Measurements from ENCODE around the gene MX1.
"Not testable (repeated sequence)": the region's sequence is repeated elsewhere in the genome, so short reads cannot be mapped to it uniquely, and the experiment has no call there.

Gene MX1

DNA sequence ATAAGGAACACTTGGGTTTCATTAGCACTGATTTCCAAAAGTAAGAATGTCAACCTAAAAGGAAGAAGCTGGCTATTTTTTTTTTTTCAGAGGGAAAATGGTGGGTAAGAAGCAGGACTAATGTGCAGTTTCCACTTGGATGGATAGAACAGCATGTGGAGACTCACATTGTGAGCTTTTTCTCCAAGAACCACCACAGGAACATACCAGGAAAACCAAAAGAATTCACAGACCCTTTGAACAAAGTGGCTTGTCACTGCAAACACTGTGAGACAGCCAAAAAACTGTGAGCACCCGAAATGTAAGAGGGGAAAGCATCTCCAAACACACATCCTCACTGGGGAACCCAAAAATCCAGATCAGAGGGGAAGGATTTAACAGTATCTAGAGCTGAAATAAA is 15.7 kb upstream of the MX1 start:
- DNase-seq, result no peak

DNA sequence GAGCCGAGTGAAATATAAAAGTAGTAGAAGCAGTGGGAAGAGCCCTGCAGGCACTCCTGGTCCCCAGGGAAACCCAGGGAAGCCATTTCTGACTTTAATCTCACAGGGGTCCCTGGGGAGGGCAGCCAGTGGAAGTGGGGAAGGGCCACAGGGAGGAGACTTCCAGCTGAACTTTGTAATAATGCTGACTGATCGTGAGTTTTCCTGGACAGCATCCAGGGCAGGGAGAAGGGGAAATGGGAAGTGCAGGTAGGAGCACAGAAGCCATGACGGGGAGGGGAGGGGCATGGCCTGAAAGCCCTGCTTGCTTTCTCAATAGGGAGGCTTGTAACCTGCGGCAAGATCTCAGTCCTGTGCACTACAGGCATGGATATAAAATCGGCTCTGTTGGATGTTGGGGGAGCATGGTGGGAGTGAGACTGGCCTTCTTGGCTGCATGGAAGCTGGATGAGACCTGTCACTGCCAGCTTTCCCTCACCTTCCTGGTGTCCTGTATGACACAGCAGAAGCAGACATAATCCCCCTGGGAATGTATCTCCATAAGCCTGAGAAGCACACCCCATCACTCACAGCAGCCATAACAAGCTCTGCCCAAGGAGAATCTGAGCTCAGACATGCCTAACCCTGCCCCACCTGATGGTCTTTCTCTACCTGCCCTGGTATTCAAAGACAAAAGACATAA is 15.1 kb upstream of the MX1 start:
- no peak for DNase-seq

DNA sequence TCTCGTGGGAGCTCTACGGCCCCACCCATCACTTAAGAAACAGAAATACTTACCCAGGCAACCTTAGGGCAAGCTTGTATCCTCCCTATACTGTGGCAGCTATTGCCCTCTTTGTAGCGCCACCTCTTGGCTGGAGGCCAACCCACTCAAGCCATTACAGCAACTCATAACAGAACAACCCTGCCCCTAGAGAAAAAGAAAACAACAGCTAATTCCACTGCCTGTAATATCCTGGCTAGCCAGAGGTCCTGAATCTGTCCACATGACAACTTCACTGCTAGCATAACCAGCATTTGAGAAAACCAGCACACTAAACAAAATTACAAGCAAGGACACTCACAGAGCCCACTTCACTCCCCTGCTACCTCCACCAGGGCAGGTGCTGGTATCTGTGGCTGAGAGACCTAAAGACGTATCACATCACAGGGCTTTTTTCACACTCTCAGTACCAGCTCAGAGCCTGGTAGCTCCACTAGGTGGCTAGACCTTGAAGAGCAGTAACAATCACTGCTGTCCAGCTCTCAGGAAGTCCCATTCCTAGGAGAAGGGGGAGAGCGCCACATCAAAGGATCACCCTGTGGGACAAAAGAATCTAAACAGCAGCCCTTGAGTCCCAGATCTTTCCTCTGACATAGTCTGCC is 14.5 kb upstream of the MX1 start:
- DNase-seq, result no peak

DNA sequence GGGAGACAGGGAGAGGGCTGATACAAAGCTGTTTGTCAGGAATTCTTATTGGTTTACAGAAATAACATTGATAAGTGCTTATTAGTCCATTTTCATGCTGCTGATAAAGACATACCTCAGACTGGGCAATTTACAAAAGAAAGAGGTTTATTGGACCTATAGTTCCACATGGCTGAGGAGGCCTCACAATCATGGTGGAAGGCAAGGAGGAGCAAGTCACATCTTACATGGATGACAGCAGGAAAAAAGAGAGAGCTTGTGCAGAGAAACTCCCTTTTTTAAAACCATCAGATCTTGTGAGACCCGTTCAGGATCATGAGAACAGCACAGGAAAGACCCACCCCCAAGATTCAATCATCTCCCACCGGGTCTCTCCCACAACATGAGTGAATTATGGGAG is 8.5 kb upstream of the MX1 start:
- not testable (repeated sequence) for DNase-seq

DNA sequence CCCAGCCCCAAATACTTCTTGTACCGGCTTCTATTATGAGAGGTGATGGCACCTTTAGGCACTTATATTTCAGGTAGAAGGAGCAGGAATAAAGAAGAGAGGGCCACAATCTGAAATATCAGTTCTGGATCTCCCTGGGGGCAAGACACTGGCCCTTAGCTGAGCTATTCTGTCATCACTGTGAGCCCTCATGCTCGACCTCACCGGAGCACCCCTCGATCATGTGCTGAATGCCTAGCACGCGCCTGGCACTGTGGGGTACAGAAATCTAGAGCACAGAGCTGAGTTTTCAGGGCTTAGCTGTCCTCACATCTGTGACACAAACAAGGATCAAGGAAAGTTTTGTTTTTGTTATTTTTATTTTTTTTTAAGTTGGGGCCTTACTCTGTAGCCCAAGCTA is 7.6 kb upstream of the MX1 start:
- DNase-seq, result no peak

DNA sequence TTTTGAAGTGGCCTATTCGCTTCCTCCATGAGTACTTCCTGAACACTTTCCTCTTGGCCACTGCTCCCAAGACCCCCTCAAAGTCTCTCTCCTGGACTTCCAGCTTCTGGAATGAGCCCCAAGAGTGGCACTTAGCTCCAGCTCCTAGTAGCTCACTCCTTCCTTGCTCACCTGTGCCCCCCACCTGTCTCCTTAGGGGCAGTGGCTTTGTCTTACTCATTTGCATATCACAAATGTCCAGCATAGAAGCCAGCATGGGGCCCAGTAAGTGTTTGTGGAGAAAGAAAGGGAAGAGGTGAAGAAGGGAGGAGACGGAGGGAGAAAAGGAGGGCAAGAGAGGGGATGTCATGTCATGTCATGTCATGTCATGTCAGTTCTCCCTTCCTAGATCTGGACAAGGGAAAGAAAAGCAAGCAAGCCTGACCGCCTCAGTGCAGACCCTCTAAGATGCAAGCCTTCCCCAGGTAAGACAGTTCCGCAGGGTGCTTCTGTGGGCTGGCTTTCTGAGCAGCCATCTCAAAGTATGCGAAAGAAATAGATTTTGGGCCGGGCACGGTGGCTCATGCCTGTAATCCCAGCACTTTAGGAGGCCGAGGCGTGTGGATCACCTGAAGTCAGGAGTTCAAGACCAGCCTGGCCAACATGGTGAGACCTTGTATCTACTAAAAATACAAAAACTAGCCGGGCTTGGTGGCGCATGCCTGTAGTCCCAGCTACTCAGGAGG is 6.9 kb upstream of the MX1 start:
- no peak for DNase-seq

DNA sequence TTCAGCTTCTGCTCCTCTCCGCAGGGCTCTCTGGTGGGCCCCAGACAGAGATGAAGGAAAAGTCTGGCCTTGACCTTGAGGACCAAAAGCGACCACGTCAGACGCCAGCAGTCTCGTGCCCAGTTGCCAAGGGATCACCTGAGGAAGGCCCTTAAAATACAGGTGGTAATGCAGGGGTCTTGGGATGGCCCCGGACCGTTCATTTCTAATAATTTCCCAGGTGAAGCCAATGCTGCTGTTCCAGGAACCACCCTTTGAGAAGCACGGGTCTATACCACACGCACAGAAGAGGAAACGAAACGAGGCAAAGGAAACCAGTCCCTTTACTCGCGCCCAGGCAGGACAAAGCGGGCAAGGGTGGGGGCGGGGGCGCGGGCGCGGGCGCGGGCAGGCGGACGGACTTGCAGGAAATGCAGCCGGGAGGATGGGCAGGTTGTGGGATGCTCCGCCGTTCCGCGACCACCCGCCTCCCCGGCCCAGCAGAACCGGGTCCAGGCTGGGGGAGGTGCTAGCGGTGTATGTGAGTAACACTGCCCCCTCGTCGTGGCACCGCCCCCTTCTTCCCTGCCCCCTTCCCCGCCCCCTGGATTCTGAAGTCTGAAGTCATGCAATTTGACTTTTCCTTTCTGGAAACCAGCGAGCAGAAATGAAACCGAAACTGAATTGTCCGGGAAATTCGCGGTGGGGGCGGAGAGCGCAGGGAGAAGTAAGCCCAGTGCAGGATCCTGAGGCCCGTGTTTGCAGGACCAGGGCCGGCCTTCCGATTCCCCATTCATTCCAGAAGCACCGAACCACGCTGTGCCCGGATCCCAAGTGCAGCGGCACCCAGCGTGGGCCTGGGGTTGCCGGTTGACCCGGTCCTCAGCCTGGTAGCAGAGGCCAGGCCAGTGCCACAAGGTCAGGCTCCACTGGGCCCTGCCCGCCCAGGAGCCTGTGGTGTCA is 5.8 kb upstream of the MX1 start:
- peak; percentile 47 for DNase-seq

DNA sequence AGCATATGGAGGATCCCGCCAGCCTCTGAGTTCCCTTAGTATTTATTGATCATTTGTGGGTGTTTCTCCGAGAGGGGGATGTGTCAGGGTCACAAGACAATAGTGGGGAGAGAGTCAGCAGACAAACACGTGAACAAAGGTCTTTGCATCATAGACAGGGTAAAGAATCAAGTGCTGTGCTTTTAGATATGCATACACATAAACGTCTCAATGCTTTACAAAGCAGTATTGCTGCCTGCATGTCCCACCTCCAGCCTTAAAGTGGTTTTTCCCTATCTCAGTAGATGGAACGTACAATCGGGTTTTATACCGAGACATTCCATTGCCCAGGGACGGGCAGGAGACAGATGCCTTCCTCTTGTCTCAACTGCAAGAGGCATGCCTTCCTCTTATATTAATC is 5.0 kb upstream of the MX1 start:
- DNase-seq, result not testable (repeated sequence)

DNA sequence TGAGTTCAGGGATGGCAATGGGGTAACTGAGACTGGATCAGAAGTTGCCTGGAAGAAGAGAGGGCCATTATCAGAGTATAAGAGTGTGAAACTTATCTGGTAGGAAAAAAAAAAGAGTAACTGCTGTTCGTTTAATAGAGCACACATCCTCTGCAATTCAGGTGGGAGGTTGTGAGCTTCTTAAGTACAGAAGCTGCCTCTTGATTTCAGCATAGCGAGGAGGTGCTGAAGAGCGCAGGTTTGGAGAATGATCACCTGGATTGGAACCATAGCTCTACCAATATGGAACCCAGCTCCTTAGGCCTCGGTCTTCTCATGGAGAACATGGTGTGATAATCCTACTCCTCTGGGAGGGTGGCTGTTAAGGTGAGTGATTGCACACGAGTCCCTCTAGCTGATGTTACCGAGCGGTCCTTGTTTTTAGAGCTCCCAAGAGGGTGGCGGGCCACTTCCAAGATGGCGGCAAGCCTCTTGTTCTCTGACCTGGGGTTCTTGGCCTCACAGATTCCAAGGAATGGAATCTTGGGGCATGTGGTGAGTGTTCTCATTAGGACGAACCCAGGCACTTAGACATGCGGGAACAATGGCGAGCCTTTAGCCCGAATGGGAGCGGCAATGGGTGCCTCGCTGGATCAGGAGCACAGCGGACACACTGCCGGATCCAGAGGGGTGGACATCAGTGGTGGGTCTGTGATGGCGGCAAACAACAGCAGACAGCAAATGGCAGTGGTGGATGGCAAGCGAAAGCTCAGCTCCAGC is 3.3 kb upstream of the MX1 start:
- no peak for DNase-seq

DNA sequence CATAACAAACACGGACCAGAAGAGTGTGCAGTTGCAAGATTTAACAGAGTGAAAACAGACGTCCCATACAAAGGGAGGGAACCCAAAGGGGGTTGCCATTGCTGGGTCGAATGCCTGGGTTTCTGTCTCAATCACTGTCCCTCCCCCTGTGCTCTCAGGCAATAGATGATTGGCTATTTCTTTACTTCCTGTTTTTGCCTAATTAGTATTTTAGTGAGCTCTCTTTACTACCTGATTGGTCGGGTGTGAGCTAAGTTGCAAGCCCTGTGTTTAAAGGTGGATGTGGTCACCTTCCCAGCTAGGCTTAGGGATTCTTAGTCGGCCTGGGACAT is 2.8 kb upstream of the MX1 start:
- DNase-seq, result not testable (repeated sequence)

DNA sequence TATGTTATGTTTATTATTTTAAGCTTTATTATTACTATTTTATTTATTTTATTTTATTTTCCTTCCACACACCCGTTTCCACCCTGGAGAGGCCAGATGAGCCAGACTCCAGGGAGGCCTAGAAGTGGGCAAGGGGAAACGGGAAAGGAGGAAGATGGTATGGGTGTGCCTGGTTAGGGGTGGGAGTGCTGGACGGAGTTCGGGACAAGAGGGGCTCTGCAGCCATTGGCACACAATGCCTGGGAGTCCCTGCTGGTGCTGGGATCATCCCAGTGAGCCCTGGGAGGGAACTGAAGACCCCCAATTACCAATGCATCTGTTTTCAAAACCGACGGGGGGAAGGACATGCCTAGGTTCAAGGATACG is 468 bp upstream of the MX1 start:
- DNase-seq, result no peak

DNA sequence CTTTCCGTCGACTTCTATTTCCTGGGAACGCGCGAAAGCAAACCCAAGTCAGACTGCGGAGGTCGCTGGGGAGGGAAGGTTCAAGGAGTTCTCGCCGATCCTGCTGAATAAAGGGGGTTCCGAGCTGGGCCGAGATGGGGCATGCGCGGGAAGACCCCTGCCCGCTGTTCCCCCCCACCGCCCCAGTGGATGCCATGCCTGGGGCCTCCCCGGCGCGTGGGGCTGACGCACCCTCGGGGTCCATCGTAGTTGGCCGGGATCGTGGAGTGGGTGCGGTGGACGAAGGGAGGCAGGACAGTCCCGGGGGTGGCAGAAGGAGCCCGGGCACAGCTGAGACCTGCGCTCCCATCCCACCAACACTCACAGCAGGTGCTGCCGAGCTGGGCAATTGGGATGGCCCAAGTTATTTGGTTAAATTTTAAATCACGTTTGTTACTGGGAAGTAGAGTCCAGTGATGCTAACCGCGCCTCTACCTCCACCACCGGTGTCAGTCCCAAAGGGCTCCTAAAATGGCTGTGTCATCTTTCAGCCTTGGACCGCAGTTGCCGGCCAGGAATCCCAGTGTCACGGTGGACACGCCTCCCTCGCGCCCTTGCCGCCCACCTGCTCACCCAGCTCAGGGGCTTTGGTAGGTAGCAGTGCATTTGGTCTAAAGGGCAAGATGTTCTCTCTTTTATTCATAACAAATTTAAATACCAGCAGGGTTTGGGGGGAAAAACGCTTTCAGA is 801 bp downstream of the MX1 start:
- DNase-seq, result no peak

DNA sequence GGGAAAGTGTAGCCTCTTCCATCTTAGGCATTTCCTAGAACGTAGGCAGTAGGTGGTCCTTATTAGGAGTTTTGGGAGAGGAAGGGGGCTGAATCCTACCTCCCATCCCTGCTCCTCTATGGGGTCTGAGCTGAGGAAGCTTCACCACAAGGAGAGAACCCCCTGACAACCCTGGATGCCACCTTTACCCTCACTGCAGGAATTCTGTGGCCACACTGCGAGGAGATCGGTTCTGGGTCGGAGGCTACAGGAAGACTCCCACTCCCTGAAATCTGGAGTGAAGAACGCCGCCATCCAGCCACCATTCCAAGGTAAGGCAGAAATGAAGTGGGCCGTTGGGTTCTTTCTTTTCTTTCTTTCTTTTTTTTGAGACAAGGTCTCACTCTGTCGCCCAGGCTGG is 1.5 kb downstream of the MX1 start:
- DNase-seq, result no peak

DNA sequence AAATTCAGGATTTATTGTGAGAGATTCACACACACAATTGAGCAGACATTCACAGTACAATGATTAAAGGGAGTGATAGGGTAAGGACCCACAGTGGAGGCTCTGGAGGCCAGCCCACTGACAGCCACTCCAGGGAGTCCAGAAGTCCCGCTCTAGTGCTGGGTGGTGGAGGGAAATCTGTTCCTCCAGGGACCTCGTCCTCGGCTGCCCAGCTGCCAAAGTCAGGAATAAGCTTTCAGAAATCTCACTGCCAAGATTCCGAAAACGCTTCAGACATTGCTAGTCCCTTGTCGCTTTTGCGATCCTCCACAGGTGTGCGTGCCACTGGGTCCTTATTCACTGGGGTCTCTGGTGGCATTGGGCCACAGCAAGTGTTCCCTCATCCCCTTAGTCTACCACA is 2.3 kb downstream of the MX1 start:
- DNase-seq, result no peak

DNA sequence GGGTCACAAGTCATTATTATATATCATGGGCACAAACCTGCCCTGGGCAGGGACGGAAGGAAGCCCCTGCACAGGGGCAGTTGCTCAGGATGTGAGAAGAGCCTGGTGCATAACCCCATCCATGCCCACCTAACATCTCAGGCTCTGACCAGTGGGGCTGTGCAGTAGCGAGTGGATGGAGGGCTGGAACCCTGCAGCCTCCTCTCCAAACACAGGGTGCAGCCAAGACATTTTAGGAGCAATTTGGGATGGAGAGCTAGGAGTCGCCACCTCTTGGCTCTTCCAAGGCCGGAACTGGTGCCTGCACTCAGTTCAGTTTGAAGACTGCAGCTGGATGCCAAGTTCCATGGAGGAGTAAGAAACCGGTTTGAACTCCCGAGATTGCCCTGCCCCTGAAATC is 2.8 kb downstream of the MX1 start:
- no peak for DNase-seq

DNA sequence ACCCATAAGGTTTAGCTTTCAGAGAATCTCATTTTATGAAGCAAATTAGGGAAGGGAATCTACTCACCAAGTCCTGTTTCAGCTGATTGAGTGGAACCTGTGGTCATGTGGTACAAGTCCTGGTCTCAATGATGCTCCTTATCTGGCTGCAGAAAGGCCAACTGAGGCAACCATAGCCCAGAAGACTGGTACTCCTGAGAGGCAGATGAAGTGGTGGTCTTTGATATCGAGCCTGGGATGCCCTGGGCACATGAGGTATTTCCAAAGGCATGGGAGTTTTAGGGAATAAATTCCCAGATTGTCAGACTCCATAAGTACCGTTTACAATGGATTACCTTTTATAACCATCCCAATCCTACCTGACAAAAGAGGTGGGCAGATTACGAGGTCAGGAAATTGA is 3.3 kb downstream of the MX1 start:
- no peak for DNase-seq

DNA sequence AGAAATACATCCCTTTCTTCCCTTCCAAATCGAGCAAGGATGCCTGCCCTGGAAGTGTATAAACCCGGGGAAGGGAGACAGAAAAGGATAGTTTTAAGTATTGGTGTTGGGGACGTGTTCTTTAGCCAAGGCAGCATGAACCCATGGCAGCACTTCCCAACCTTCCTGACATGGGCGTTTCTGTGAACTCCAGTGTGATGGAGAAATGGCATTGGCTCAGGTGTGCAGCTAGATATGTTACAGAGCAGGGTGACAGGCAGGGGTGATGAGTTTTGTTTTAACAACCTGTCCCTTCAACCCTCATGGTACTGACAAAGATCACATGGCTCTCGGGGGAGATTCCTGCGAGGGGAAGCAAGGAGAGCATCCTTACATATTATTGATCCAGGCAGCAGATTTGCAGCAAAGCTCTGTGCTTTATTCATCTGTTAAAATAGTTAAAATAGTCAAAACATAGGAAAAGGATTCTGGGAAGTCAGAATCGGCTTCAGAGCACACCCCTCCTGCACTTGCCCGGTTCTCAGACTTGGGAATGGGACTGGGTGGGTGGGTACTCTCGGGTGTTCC is 4.0 kb downstream of the MX1 start:
- DNase-seq, result no peak

DNA sequence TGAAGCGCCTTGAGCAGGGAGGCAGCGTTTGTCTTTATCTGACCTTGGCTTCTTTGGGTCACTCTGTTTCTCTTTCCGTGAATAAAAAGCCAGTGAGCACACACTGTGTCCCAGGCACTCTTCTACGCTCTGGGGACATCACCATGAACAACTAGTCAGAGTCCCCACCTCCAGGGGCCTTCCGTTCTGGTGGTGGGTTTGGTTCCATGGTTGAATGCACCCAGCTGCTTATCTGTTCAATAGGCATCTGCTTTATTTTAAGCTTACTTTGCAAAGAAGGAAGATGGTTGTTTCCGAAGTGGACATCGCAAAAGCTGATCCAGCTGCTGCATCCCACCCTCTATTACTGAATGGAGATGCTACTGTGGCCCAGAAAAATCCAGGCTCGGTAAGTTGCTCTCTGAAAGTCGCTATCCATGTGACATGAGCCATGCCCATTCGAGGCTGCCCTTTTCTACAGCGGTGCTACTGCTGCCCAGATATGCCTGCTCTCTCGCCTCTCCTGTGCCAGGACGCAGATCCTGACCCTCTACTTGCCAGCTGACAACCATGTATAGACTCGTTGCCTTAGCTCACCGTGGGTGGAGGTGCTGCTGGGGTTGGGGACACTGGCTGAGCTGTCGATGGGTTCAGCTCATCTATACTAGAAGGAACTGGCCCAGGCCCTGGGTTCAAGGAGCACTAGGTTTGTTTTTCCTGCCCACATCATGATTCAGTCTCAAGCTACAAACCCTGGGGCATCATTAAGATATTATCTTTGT is 5.9 kb downstream of the MX1 start:
- DNase-seq, result no peak

DNA sequence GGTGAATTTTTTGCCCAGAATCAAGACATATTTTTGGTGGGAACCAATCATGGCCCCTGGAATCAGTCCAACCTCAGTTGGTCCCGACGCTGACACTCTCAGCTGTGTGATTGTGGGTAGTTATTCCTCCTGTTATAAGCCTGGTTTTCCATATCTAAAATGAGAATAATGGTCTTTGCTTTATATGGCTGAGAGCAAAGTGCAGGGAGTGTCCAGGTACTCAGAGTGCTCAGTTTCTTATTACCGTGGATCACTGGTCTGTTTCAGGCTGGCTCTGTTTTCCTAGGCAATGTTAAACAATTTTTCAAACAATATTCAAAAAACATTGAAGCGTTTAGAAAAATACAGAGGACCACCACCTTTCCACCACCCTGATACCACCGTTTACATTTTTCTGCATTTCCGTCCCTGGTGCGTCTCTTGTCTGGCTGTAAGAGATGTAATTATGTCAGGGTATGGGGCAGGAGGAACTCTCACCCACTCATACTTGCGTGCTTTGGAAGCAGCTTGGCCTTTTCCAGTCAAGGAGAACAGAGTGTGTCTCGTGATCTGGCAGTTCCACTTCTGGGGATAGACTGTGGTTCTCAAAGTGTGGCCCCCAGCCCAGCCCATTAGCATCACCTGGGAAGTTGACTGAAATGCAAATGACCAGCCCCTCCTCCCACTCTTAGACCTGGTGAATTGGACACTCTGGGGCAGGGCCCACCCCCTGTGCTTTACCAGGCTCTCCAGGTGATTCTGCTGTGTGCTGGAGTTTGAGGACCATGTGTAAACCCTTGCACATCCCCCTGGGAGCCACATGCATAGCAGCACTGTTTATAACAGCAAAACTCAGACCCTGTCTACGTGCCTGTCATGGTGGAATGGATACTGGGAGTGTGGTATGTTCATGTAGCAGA is 6.8 kb downstream of the MX1 start:
- DNase-seq, result no peak

DNA sequence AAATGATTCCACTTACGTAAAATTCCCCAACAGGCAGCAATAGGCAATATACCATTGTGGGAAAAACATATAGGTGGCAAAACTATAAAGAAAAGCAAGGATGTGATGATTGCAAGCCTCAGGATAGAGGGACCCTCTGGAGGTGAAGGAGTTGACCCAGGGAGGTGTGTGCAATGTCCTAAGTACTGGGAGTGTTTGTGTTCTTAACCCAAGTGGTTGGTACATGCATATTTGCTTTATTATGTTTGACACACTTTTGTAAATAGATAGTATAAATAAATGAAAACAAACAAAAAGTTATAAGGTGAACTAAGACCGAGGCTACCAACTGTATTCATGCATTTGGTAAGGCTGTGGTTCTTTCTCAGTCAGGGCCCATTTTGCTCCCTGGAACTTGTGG is 7.5 kb downstream of the MX1 start:
- no peak for DNase-seq

Measured in activated naive CD4-positive, alpha-beta T cell treated with anti-CD3 and anti-CD28 coated beads, Interleukin-2, amount 50 U/mL, for 16 hours (primary cell).